Neural cell (in vitro differentiated cells): Measurements from ENCODE around the gene OGN.

Experiments
- EZH2 ChIP-seq: fragments of 200-600, 300-800 bp; shearing (Covaris generic), sonication (generic); IDR thresholded peaks from 2 replicates; pipeline ENCODE4 v1.6.1; 2014; ENCODE audit warnings: antibody characterized with exemption, low read length, borderline replicate concordance, mild to moderate bottlenecking; ENCODE audit not compliant: insufficient read depth, poor library complexity, severe bottlenecking
- MXI1 ChIP-seq: fragments of 450-650 bp; conservative IDR thresholded peaks from 2 replicates; pipeline ENCODE4 v1.6.1; 2014; ENCODE audit warnings: antibody characterized with exemption, mild to moderate bottlenecking; ENCODE audit not compliant: poor library complexity, severe bottlenecking
- POLR2AphosphoS5 ChIP-seq: IDR thresholded peaks from 2 replicates; pipeline ENCODE4 v1.6.1; 2012
- RAD21 ChIP-seq: fragments of 450-650 bp; conservative IDR thresholded peaks from 2 replicates; pipeline ENCODE4 v1.6.1; 2014; ENCODE audit warnings: antibody characterized with exemption, mild to moderate bottlenecking, moderate library complexity
- TF ChIP-seq, protein P1 (sequence below): fragments of 450-650 bp; IDR thresholded peaks from 2 replicates; pipeline ENCODE4 v1.5.1; 2014; ENCODE audit warnings: antibody characterized with exemption, mild to moderate bottlenecking, moderate library complexity; ENCODE audit not compliant: poor library complexity, severe bottlenecking

DNA sequence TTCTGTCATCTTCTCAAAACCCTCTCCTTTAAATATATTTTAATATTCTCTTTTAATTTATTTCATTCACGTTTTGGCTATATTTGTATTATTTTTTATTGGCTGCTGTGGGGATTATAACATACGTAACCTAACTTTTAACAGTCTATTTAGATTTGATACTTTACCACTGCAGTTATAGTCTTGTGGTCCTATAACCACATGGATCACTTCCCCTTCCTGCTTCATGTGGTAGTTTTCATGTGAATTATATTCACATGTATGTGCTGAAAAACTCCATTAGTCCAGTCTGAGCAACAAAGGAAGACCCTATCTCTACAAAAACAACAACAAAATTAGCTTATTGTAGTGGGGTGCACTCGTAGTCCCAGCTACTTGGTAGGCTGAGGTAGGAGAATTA lies 44.3 kb downstream of the OGN start:
- TF ChIP-seq, protein P1, sequence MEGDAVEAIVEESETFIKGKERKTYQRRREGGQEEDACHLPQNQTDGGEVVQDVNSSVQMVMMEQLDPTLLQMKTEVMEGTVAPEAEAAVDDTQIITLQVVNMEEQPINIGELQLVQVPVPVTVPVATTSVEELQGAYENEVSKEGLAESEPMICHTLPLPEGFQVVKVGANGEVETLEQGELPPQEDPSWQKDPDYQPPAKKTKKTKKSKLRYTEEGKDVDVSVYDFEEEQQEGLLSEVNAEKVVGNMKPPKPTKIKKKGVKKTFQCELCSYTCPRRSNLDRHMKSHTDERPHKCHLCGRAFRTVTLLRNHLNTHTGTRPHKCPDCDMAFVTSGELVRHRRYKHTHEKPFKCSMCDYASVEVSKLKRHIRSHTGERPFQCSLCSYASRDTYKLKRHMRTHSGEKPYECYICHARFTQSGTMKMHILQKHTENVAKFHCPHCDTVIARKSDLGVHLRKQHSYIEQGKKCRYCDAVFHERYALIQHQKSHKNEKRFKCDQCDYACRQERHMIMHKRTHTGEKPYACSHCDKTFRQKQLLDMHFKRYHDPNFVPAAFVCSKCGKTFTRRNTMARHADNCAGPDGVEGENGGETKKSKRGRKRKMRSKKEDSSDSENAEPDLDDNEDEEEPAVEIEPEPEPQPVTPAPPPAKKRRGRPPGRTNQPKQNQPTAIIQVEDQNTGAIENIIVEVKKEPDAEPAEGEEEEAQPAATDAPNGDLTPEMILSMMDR = no peak
- TF ChIP-seq MXI1 (no peak), POLR2AphosphoS5 (no peak), EZH2 (no peak), RAD21 (no peak)
